HG02970 (cell line): Measurements from ENCODE around the gene NEURL4.
A peak's percentile ranks its signal among the peaks of the same experiment; 100 is the strongest.
"Not testable (repeated sequence)": the region's sequence is repeated elsewhere in the genome, so short reads cannot be mapped to it uniquely, and the experiment has no call there.

Experiments
- ATAC-seq: cut with Tn5 transposase; IDR thresholded peaks from one replicate; pipeline ENCODE4 v1.9.1; 2021; ENCODE audit warnings: mild to moderate bottlenecking, moderate library complexity, moderate number of reproducible peaks; ENCODE audit not compliant: unreplicated experiment, low FRiP score

NEURL4 gene

DNA sequence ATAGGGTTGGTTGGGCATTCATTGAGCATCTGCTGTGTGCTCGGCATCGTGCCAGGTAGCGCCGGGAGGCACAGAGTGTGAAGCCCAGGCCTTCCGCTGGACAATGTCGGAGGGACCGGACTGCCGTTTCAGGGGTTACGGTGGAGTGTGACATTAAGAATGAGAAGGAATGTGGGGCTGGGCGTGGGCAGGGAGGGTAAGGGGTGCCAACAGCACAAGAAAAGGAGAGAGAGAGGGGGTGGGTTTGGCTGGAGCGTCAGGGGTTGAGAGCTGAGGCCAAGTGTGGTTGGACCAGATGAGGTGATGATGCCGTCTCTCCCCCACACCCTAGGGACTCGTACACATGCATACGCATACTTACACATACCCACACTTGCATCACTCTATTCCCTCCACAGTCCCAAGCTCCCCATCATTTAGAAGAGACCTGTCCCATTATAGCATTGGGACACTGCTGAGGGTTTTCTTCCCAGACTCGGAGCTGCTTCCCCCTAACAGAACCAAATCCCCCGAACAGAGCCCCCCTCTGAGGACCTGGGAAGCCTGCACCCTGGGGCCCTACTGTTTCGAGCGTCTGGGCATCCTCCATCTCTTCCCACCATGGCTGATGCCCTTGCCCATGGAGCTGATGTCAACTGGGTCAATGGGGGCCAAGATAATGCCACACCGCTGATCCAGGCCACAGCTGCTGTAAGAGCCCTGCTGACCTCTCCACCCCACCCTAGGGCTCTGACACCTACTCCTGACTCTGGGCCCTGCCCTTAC lies 19.5 kb upstream of the NEURL4 start:
- ATAC-seq = no peak

DNA sequence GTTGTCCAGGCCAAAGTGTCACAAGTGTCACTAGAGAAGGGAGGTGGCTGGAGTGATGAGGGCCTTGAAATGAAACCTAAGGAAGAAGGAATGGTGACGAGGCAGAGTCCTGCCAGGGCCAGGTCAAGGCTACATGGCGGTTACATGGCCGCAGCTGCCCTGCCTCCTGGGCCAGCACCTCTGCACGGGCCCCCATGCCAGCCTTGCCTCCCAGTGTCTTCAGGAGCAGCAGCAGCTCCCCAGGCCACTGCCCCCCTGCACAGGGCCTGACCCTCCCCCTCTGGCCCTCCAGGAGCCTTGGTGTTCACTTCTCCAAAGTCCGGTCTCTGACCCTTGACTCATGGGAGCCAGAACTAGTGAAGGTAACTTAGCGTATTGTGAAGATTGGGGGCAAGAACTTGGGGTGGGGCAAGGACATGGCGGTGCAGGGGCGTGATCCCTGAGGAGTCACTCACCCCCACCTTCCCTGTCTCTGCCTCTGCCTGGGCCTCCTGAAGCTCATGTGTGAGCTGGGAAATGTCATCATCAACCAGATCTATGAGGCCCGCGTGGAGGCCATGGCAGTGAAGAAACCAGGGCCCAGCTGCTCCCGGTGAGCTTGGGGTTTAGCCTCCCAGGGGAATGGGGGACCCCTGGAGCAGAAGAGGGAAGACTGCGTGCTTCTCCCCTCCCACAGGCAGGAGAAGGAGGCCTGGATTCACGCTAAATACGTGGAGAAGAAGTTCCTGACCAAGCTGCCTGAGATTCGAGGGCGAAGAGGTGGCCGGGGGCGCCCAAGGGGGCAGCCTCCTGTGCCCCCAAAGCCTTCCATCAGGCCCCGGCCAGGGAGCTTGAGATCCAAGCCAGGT lies 18.7 kb upstream of the NEURL4 start:
- no peak for ATAC-seq

DNA sequence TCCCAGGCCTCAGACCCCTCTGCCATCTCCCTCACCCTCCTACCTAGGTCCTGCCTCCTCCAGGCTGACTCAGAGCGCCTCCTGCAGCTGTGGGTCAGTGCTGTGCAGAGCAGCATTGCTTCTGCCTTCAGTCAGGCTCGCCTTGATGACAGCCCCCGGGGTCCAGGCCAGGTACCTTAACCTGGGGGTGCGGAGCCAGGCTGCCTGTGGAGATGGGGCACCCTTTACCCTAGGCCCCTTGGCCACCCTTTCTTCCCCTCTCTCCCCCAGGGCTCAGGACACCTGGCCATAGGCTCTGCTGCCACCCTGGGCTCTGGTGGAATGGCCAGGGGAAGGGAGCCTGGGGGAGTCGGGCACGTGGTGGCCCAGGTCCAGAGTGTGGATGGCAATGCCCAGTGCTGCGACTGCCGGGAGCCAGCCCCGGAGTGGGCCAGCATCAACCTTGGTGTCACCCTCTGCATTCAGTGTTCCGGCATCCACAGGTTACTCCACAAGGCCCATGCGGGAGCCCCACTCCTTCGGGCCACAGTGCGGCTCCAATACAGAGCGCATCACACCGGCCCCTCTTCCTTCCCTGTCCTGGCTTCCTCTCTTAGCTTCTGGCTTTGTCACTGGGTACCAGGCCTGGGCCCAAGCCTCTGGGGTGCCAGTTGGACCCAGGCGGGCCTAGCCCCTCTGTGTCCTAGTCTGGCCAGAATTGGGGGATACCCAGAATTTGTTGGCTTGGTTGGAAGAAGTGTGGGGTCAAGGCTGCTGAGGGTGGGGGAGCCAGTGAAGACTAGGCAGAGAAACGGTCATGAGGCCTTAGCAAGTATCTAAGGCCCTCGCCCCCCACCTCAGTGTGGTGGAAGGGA lies 17.9 kb upstream of the NEURL4 start:
- no peak for ATAC-seq

DNA sequence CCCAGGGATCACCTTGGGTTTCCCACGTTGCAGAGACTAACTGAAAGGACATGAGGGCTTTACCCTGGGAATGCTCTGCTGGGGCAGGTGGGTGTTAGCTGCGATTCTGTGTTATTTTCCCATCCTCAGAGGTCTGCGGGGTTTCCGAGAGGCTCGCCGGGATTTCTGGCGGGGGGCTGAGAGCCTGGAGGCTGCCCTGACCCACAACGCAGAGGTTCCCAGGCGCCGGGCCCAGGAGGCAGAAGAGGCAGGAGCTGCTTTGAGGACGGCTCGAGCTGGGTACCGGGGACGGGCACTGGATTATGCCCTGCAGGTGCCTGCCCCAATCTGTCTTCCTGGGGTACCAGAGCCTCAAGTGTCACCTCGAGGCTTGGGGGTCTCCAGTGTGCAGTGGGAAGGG lies 14.1 kb upstream of the NEURL4 start:
- ATAC-seq = no peak

DNA sequence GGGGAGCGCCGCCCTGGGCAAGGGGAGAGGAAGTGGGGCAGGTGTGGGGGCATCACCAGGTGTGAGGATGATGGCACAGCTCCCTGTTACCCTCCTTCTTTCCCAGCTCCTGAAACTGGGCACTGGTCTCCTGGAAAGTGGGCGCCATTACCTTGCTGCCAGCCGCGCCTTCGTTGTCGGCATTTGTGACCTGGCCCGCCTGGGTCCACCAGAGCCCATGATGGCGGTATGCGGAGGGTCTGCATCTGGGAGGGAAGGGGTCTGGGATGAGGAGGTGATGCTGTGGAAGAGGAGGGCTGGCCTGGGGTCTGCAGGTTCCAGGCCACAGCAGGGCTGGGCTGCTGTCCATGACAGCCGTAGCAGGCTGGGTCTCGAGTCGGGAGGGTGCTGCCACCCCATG lies 12.7 kb upstream of the NEURL4 start:
- ATAC-seq = no peak

DNA sequence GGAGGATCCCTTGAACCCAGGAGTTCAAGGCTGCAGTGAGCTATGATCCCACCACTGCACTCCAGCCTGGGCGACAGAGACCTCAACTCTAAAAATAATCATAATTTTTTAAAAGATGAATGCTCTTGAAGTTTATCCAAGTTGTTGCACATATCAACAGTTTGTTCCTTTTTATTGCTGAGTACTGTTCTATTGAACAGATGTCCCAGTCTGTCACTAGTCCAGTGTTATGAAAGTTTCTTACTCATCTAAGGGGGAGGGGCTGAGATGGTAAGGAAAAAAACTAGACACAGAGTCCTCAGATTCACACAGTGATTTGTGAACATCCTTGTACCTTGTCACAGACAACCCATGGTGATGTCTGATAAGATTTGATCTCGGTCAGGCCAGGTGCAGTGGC lies 11.0 kb upstream of the NEURL4 start:
- no peak for ATAC-seq

DNA sequence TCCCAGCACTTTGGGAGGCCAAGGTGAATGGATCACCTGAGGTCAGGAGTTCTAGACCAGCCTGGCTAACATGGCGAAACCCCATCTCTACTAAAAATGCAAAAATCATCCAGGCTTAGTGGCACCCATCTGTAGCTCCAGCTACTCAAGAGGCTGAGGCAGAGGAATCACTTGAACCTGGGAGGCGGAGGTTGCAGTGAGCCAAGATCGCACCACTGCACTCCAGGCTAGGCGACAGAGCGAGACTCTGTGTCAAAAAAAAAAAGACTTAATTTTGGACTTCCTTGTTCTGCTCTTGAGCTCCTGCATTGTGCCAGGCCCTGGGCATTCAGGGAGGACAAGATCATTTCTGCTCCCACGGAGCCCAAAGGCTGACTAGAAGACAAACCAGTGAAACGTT lies 8.5 kb upstream of the NEURL4 start:
- not testable (repeated sequence) for ATAC-seq

DNA sequence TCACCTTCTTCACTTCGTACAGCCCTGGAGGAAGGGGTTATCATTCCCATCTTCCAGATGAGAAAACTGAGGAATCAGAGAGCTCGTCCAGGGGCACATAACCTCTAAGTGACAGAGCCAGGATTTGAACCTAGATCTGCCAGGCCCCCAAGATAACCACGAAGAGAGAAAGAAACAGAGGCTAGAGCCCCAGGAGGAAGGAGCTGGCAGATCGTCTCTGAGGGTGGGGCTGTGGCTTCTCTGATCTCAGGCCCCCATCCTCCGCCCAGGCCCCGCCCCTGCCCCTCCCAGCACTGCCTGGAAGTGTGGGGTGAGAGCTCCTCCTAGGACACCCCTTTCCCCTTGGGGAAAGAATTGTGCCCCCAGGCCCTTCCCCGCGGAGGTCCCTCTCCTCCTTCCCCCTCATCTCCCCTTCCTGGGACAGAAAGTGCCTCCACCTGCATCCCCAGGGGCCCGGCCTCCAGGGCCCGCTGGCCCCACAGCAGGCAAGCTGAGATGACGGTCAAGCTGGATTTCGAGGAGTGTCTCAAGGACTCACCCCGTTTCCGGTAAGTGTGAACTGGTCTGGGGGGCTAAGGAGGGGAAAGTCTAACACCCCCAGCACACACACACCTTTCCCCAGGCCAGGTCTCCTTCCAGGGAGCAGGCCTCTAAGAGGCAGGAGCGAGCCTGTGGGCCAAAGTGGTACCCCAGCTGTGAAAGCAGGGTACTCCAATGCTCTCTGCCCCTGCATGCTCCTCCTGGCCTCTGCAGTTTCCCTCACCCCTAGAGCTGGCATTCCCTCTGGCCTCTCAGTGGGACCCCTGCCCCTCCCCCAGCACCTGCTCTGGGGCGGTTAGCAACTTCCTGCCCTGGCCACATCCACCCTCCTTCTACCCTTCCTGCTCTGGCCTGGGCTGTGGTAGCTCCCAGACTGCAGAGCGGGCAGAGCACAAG lies 7.4 kb upstream of the NEURL4 start, which contains the start of gene ACAP1:
TSS of gene ACAP1 (plus strand) at position 290 of the 936 bp plus-strand sequence. CDS start at position 496, 206 bp downstream.
- ATAC-seq = peak; percentile 46

DNA sequence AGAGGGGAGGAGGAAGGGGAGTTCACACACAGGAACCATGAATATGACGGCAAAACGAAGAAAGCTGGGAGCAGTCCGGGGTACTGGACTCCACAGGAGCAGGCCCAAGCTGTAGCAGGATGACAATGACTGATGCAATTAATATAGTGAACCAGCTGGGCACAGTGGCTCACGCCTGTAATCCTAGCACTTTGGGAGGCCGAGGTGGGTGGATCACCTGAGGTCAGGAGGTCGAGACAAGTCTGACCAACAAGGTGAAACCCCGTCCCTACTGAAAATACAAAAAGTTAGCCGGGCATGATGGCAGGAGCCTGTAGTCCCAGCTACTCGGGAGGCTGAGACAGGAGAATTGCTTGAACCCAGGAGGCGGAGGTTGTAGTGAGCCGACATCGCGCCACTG lies 6.6 kb upstream of the NEURL4 start:
- ATAC-seq = not testable (repeated sequence)

DNA sequence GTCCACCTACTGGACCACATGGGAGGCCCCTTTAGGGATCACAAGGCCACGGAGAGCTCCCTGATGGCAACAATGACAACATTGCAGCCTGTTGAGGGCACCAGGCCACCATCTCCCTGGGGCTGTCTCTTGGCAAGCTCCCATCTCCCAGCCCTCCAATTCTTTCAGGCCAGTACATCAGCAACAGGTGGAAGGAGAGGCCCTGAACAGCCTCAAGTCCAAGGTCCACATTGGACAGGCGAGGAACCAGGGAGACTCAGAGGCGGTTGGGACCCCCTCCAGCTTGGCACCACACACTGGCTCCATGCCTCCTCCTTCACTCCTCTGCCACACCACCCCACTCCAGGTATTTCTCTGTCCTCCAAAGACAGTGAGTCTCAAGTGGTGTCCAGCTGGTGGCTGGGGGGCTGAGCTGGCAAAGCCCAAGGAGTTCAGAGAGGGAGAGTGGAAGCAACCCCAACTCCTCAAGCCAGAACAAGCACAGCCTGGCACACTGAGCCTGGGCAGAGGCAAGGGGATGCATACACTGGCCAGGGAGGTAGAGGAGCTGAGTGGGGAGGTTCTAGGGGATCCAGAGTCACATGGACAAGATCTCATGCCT lies 5.9 kb upstream of the NEURL4 start:
- no peak for ATAC-seq

DNA sequence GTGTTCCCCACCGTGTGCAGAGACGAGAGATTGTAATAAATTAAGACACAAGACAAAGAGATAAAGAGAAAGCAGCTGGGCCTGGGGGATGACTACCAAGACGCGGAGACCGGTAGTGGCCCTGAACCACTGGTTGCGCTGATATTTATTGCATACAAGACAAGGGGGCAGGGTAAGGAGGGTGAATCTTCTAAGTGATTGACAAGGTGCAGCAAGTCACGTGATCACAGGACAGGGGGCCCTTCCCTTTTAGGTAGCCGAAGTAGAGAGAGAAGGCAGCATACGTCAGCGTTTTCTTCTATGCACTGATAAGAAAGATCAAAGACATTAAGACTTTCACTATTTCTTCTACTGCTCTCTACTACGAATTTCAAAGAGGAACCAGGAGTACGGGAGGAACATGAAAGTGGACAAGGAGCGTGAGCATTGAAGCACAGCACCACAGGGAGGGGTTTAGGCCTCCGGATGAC lies 3.5 kb upstream of the NEURL4 start:
- not testable (repeated sequence) for ATAC-seq

DNA sequence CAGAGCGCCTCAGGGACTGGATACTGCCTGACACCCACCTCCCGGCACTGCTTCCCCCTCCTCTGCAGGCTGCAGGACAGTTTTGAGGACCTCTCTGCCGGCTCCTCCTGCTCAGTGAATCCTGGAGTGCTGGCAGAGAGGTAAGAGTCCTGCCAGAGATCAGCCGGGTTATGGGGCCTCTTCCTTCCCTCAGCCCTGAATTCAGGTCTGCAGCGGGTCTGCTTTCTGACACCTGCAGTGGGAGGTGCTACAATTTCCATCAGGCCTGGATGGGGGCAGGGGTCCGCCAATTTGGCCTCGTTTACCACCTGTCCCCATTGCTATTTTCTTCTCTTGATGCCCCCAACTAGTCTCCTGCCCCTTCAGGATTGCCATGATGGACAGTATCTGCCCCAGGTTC lies 3.0 kb upstream of the NEURL4 start:
- no peak for ATAC-seq

DNA sequence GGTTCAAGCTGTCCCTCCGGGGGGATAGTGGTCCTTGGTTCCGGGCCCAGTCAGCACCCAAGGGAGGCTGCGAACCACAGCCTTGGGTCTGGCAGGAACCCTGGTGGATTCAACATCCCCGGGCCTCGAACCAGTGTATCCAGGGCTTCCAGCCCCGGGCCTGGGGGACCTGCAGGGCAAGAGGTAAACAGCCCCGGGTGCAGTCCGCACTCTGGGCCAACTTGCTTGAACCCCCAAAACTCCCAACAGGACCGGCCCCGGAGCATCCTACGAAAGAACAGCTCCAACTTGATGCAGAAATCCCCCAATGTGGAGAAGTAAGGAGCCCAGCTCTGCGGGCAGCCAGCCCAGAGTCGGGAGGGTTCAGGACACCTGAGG lies 1.5 kb upstream of the NEURL4 start:
- no peak for ATAC-seq

DNA sequence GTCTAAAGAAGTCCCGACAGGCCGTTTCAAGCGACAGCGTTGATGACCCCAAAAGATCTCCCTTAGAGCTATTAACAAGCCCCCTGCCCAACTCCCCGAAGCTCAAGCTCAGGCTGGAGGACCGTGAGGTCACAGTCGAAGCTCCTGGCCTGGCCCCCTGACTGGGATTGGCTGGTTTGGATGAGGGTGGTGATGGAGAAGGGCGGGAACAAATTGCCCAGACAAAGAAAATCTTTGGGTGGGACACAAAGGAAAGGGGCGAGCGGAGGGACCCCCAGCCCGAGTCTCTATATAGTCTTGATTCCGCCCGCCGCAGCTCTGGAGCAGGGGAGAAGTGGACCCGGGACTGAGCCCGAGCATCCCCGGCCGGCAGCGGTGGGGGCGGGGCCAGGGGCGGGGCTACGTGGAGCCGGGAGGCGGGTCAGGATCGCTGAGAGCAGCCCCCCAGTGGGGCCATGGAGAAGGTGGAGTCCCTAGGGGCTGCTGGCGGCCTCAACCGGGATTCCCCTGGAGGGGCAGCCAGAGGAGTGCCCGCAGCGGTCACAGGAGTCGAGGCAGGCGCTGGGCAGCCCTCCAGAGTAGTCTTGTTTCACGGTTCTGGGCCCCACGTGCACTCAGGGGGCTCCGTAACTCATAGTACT lies 982 bp upstream of the NEURL4 start:
- peak; percentile 31 for ATAC-seq

DNA sequence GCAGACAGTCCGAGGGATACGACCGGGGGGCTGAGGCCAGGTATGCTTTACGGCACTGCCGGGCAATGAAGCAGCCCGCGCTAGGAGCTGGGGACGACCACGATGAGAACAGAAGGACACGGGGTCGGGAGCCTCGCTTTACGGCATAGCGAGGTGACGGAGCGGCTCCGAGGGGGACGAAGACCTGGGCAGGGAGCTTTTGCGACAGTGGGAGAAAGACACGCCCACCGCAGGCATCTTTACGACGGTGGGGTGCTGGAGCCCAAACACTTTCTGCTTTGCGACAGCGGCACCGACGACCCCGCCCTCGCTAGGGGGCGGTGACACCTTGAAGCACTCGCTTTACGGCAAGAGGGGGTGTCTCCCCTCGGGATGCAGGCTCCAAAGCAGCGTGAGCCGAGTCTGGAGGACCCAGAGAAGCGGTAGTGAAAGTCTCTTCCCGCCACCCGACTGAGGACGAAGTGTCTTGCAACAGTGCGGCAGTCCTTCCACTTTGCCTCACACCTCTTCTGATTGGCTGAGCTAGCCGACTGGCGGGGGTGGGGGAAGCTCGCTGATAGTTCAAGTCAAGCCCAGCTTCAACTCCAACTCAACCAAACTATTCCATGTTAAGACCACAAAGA lies 350 bp upstream of the NEURL4 start:
- peak; percentile 73 for ATAC-seq

DNA sequence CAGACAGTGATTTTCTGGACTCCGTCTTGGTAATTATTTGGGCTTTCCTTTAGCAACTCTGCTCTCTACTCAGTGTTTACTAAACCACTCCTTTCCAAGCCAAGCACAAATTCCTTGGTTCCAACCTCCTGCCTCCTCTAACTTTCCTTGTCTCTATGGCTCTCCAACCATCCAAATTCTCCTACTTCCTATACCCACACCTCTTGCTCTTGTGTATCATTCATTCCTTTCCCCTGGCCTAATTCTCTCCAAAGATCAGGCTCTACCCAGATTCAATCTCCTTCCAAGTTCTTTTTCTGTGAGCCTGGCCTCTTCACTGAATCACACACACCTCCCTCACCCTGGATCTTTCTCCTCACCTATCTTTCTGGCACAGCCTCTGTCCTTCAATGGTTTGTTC lies 1.1 kb downstream of the NEURL4 start:
- ATAC-seq = no peak

DNA sequence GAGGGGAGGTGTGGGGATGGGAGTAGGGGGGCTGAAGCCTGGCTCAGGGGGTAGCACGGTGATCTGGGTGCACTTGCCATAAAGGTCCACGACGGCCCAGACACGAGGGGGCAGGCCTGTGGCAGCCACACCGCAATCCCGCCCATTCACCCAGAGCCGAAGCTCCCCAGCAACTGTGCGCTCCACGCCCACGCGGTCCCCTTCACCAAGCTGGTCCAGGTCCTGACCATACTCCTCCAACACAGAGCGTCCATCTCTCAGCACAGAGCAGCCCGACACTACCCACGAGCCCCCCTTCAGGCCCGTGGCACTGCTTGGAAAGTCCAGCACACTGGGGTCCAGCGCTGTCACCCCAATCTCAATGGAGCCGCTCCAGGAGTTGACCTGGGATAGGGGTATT lies 1.6 kb downstream of the NEURL4 start:
- no peak for ATAC-seq

DNA sequence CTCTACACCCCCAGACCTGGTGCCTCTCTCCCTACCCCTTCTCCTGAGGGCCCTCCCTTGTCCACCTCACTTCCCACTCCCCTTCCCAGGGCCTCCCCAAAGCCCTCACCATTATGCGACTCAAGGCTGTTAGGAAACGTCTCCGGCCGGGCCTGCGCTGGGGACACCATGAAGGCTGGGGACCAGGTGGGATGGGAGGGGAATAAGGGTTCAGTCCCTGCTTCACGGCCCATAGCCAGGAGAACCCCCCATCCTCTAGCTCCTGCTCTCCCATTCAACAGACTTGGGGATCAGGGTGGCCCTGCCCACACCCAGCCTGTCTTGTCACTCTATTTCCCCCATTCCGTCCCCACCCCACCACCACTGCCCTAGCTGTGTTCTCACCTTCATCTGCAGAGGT lies 2.1 kb downstream of the NEURL4 start:
- ATAC-seq = no peak
